HepG2 (cell line): Measurements from ENCODE around the gene CNKSR3. TPM values are rescaled to one million over a fixed set of nuclear protein-coding genes. Genes with fewer than 3 reads are reported as not detected.

ENCODE experiments used
- ELF3 ChIP-seq: IDR thresholded peaks from 2 replicates; pipeline ENCODE4 v1.6.1; 2016; ENCODE audit warnings: missing genetic modification reagents, missing compliant biosample characterization
- EP300 ChIP-seq, 3 experiments: sonication (generic) in 1 of 3; formaldehyde crosslinking in 1 of 3; IDR thresholded peaks; 2 replicates each; pipeline versions ENCODE4 v1.5.1 to v1.6.1; 2011 to 2020; ENCODE audit warnings: low read depth in 2 of 3, low read length in 2 of 3, borderline replicate concordance in 1 of 3, improper control_type of control experiment in 1 of 3, mild to moderate bottlenecking in 1 of 3, missing genetic modification reagents in 1 of 3, moderate library complexity in 1 of 3
- FOSL2 ChIP-seq: sonication (generic); formaldehyde crosslinking; IDR thresholded peaks from 2 replicates; pipeline ENCODE4 v1.4.0; 2020; ENCODE audit warnings: missing genetic modification reagents
- KDM1A ChIP-seq: IDR thresholded peaks from 2 replicates; pipeline ENCODE4 v1.6.1; 2016; ENCODE audit warnings: missing compliant biosample characterization
- KLF15 ChIP-seq: sonication (generic); formaldehyde crosslinking; IDR thresholded peaks from 2 replicates; pipeline ENCODE4 v1.8.1; 2023; ENCODE audit warnings: borderline replicate concordance, mild to moderate bottlenecking, inconsistent platforms, missing genetic modification reagents, mixed read lengths
- LCORL ChIP-seq, 2 experiments: fragments of 450-650 bp in 1 of 2; sonication (generic) in 1 of 2; formaldehyde crosslinking in 1 of 2; IDR thresholded peaks; 2 replicates each; pipeline versions ENCODE4 v1.5.0 to v1.6.1; 2017 to 2020; ENCODE audit warnings: antibody characterized with exemption in 1 of 2, missing genetic modification reagents in 1 of 2
- MED1 ChIP-seq: sonication (generic); formaldehyde crosslinking; IDR thresholded peaks from 2 replicates; pipeline ENCODE4 v1.4.0; 2020; ENCODE audit warnings: missing genetic modification reagents
- PAXIP1 ChIP-seq: sonication (generic); formaldehyde crosslinking; conservative IDR thresholded peaks from 2 replicates; pipeline ENCODE4 v1.4.0; 2020; ENCODE audit warnings: mild to moderate bottlenecking, missing genetic modification reagents, moderate library complexity
- TCF12 ChIP-seq, 2 experiments: fragments of 450-650 bp in 1 of 2; sonication (generic) in 1 of 2; formaldehyde crosslinking in 1 of 2; IDR thresholded peaks; 2 replicates each; pipeline versions ENCODE4 v1.6.1 to v1.8.0; 2017 to 2022; ENCODE audit warnings: antibody characterized with exemption in 1 of 2, mild to moderate bottlenecking in 1 of 2, missing genetic modification reagents in 1 of 2, moderate library complexity in 1 of 2
- THYN1 ChIP-seq: sonication (generic); formaldehyde crosslinking; IDR thresholded peaks from 2 replicates; pipeline ENCODE4 v1.8.1; 2023; ENCODE audit warnings: low read depth, mild to moderate bottlenecking, moderate library complexity, missing genetic modification reagents, borderline replicate concordance
- ZC3H13 ChIP-seq: sonication (generic); formaldehyde crosslinking; IDR thresholded peaks from 2 replicates; pipeline ENCODE4 v1.8.1; 2023; ENCODE audit warnings: mild to moderate bottlenecking, missing genetic modification reagents, moderate library complexity
- ZMYM4 ChIP-seq: sonication (generic); formaldehyde crosslinking; IDR thresholded peaks from 2 replicates; pipeline ENCODE4 v1.8.1; 2023; ENCODE audit warnings: mild to moderate bottlenecking, missing genetic modification reagents
- ZNF329 ChIP-seq: sonication (generic); formaldehyde crosslinking; IDR thresholded peaks from 2 replicates; pipeline ENCODE4 v1.9.0; 2021; ENCODE audit warnings: low read depth, mild to moderate bottlenecking, missing genetic modification reagents
- ZNF549 ChIP-seq: sonication (generic); formaldehyde crosslinking; IDR thresholded peaks from 2 replicates; pipeline ENCODE4 v1.5.0; 2020; ENCODE audit warnings: missing genetic modification reagents
- ZNF557 ChIP-seq: sonication (generic); formaldehyde crosslinking; IDR thresholded peaks from 2 replicates; pipeline ENCODE4 v1.4.0; 2020; ENCODE audit warnings: missing genetic modification reagents
- polyA plus RNA-seq, 8 experiments: library from polyadenylated mRNA; depleted of rRNA in 3 of 8; stranded (reverse) in 7 of 8; unstranded in 1 of 8; fragments of >200 nt; fragmentation: Illumina TruSeq in 4 of 8; extraction: Trizol in 4 of 8; gene quantifications; 2 replicates each; pipeline versions ENCODE4 v1.2.1 to v1.2.3, GENCODE V29; 2011 to 2016; ENCODE audit warnings: low read depth in 4 of 8, missing spikeins in 1 of 8, mixed read lengths in 1 of 8; ENCODE audit not compliant: insufficient read depth in 1 of 8
- total RNA-seq, 5 experiments: library from RNA; depleted of rRNA; stranded (reverse); fragments of >200 nt; fragmentation: Illumina TruSeq; extraction: Trizol; gene quantifications; 2 replicates each; pipeline ENCODE4 v1.2.3, GENCODE V29; 2016; ENCODE audit warnings: low read depth in 1 of 5
- TF ChIP-seq, protein P1 (sequence below): sonication (generic); formaldehyde crosslinking; IDR thresholded peaks from 2 replicates; pipeline ENCODE4 v1.4.0; 2020; ENCODE audit warnings: missing genetic modification reagents
- TF ChIP-seq, protein P2 (sequence below): sonication (generic); formaldehyde crosslinking; IDR thresholded peaks from 2 replicates; pipeline ENCODE4 v1.8.0; 2022; ENCODE audit warnings: mild to moderate bottlenecking, missing genetic modification reagents, moderate library complexity
- TF ChIP-seq, protein P3 (sequence below): sonication (generic); formaldehyde crosslinking; IDR thresholded peaks from 2 replicates; pipeline ENCODE4 v1.8.0; 2022; ENCODE audit warnings: missing genetic modification reagents, mild to moderate bottlenecking, borderline replicate concordance

The CNKSR3 gene
- total and polyA plus RNA-seq, 2 of the 13 experiments (the other 11 are each of a cell fraction or from before 2014, with no cell fraction given), result 9.2 to 38.6 TPM

GRCh38 chr6:154440022-154440421 is 70.5 kb downstream of the CNKSR3 start (continued):
- TF ChIP-seq, protein P1, sequence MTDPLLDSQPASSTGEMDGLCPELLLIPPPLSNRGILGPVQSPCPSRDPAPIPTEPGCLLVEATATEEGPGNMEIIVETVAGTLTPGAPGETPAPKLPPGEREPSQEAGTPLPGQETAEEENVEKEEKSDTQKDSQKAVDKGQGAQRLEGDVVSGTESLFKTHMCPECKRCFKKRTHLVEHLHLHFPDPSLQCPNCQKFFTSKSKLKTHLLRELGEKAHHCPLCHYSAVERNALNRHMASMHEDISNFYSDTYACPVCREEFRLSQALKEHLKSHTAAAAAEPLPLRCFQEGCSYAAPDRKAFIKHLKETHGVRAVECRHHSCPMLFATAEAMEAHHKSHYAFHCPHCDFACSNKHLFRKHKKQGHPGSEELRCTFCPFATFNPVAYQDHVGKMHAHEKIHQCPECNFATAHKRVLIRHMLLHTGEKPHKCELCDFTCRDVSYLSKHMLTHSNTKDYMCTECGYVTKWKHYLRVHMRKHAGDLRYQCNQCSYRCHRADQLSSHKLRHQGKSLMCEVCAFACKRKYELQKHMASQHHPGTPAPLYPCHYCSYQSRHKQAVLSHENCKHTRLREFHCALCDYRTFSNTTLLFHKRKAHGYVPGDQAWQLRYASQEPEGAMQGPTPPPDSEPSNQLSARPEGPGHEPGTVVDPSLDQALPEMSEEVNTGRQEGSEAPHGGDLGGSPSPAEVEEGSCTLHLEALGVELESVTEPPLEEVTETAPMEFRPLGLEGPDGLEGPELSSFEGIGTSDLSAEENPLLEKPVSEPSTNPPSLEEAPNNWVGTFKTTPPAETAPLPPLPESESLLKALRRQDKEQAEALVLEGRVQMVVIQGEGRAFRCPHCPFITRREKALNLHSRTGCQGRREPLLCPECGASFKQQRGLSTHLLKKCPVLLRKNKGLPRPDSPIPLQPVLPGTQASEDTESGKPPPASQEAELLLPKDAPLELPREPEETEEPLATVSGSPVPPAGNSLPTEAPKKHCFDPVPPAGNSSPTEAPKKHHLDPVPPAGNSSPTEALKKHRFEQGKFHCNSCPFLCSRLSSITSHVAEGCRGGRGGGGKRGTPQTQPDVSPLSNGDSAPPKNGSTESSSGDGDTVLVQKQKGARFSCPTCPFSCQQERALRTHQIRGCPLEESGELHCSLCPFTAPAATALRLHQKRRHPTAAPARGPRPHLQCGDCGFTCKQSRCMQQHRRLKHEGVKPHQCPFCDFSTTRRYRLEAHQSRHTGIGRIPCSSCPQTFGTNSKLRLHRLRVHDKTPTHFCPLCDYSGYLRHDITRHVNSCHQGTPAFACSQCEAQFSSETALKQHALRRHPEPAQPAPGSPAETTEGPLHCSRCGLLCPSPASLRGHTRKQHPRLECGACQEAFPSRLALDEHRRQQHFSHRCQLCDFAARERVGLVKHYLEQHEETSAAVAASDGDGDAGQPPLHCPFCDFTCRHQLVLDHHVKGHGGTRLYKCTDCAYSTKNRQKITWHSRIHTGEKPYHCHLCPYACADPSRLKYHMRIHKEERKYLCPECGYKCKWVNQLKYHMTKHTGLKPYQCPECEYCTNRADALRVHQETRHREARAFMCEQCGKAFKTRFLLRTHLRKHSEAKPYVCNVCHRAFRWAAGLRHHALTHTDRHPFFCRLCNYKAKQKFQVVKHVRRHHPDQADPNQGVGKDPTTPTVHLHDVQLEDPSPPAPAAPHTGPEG, result peak; percentile 81
- TF ChIP-seq KDM1A (CRISPR knock-in tag) (0 out of 2 replicates have a peak, but pooled peaks have one; percentile 60), TCF12 (IDR thresholded peaks at IDR 0.05) (no peak), TCF12 (CRISPR knock-in tag; IDR thresholded peaks at IDR 0.05) (no peak), THYN1 (no peak), ZNF329 (CRISPR knock-in tag) (0 out of 2 replicates have a peak, but pooled peaks have one; percentile 50), ZC3H13 (CRISPR knock-in tag) (0 out of 2 replicates have a peak, but pooled peaks have one; percentile 45), ZMYM4 (CRISPR knock-in tag) (peak; percentile 95), EP300 (IDR thresholded peaks at IDR 0.05; ENCODE audit: low read depth in 2 of 2, low read length in 2 of 2) (peak; percentile 32 to 87; a peak in 2 of 4 replicates), EP300 (CRISPR knock-in tag; IDR thresholded peaks at IDR 0.05; ENCODE audit: borderline replicate concordance) (peak; percentile 71; the same call in 1 of the 2 replicates), ELF3 (CRISPR knock-in tag) (peak; percentile 72), LCORL (IDR thresholded peaks at IDR 0.05) (no peak), LCORL (CRISPR knock-in tag; IDR thresholded peaks at IDR 0.05) (no peak), FOSL2 (CRISPR knock-in tag) (peak; percentile 76), PAXIP1 (CRISPR knock-in tag) (peak; percentile 83), KLF15 (CRISPR knock-in tag) (peak; percentile 38; the same call in 1 of the 2 replicates), ZNF549 (CRISPR knock-in tag) (no peak), MED1 (CRISPR knock-in tag) (peak; percentile 89), ZNF557 (CRISPR knock-in tag) (0 out of 2 replicates have a peak, but pooled peaks have one; percentile 57)
- TF ChIP-seq, protein P2, sequence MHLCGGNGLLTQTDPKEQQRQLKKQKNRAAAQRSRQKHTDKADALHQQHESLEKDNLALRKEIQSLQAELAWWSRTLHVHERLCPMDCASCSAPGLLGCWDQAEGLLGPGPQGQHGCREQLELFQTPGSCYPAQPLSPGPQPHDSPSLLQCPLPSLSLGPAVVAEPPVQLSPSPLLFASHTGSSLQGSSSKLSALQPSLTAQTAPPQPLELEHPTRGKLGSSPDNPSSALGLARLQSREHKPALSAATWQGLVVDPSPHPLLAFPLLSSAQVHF, result no peak
- TF ChIP-seq, protein P3, sequence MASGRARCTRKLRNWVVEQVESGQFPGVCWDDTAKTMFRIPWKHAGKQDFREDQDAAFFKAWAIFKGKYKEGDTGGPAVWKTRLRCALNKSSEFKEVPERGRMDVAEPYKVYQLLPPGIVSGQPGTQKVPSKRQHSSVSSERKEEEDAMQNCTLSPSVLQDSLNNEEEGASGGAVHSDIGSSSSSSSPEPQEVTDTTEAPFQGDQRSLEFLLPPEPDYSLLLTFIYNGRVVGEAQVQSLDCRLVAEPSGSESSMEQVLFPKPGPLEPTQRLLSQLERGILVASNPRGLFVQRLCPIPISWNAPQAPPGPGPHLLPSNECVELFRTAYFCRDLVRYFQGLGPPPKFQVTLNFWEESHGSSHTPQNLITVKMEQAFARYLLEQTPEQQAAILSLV (CRISPR knock-in tag), result no peak; the same call in 1 of the 2 replicates
